GM12891 (cell line): ENCODE results near the gene KATNBL1.

Experiments used
- POLR2A ChIP-seq: IDR thresholded peaks from 2 replicates; pipeline ENCODE4 v1.6.1; 2011; ENCODE audit warnings: low read depth, low read length, control low read depth
- POLR2AphosphoS5 ChIP-seq: IDR thresholded peaks from 2 replicates; pipeline ENCODE4 v1.6.1; 2011; ENCODE audit warnings: low read depth, low read length, control low read depth
- POU2F2 ChIP-seq: IDR thresholded peaks from 2 replicates; pipeline ENCODE4 v1.6.1; 2011; ENCODE audit warnings: low read depth, mild to moderate bottlenecking, control low read depth, low read length, moderate library complexity

DNA sequence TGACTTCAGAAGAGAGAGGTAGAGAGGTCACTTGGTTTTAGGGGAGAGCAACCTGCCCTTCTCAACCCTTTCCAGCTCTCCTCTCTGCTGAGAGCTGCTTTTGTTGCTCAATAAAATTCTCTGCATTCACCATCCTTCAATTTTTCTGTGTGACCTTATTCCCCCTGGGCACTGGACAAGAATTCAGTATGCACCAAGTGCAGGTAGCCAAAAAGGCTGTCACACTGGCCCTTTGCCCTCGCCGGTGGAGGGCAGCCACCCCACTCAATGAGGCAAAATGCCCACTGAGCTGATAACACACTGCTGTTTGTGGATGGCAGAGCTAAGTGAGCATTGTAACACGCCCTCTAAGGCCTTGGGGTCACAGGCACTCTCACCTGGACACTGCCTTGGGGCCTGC is 95.2 kb downstream of the KATNBL1 start:
- no peak for TF ChIP-seq POLR2A
- no peak for TF ChIP-seq POLR2AphosphoS5
- TF ChIP-seq POU2F2: no peak
